ENCODE results near the gene NLN.

The NLN gene

GRCh38 chr5:65811004-65811403 lies 89.0 kb downstream of the NLN start:
- ATAC-seq: no peak
- TF ChIP-seq PPARA (CRISPR knock-in tag; IDR thresholded peaks at IDR 0.05; ENCODE audit: borderline replicate concordance): no peak
- no peak for TF ChIP-seq ISL1 (CRISPR knock-in tag; IDR thresholded peaks at IDR 0.05)
- no peak for TF ChIP-seq ZC3H10 (CRISPR knock-in tag; IDR thresholded peaks at IDR 0.05)
- TF ChIP-seq CREB5 (CRISPR knock-in tag; IDR thresholded peaks at IDR 0.05; ENCODE audit: low read depth): no peak
- no peak for TF ChIP-seq RARB (CRISPR knock-in tag; IDR thresholded peaks at IDR 0.05)

DNA sequence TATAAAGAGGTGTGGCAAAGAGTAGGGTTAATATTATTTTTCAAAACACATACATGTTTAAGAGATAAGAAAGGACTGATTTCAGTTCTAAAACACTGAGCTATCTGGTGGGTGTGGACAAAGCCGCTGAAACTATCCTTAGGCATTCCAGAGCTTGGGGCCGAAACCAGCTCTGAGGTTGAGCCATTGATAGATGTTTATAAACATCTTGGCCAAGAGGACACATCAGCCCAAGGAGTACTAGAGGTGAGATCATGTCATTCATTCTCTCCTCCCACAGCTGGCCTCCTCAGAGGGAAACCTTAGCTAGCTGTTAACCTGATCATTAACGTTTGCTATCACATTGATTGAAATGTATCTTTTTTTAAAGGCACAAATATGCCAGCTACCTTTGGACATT lies 89.9 kb downstream of the NLN start:
- TF ChIP-seq ZFP3 (CRISPR knock-in tag; IDR thresholded peaks at IDR 0.05) (no peak), ZNF8 (CRISPR knock-in tag; IDR thresholded peaks at IDR 0.05) (no peak), SNAI2 (CRISPR knock-in tag; IDR thresholded peaks at IDR 0.05) (no peak), RARB (CRISPR knock-in tag; IDR thresholded peaks at IDR 0.05) (no peak), PPARA (CRISPR knock-in tag; IDR thresholded peaks at IDR 0.05; ENCODE audit: borderline replicate concordance) (no peak), BACH2 (CRISPR knock-in tag; IDR thresholded peaks at IDR 0.05; ENCODE audit: borderline replicate concordance) (no peak), ESRRG (CRISPR knock-in tag; IDR thresholded peaks at IDR 0.05) (no peak), GLIS3 (CRISPR knock-in tag; IDR thresholded peaks at IDR 0.05) (no peak), ZFP30 (CRISPR knock-in tag; IDR thresholded peaks at IDR 0.05) (no peak), ISL1 (CRISPR knock-in tag; IDR thresholded peaks at IDR 0.05) (no peak), TSHZ2 (CRISPR knock-in tag; IDR thresholded peaks at IDR 0.05) (no peak), ZNF565 (CRISPR knock-in tag; conservative IDR thresholded peaks at IDR 0.05; ENCODE audit: low read depth) (no peak), CSDC2 (CRISPR knock-in tag; IDR thresholded peaks at IDR 0.05) (no peak), ZC3H10 (CRISPR knock-in tag; IDR thresholded peaks at IDR 0.05) (no peak), ZNF70 (CRISPR knock-in tag; IDR thresholded peaks at IDR 0.05) (no peak), TCF4 (CRISPR knock-in tag; IDR thresholded peaks at IDR 0.05; ENCODE audit: borderline replicate concordance) (no peak)
- TF ChIP-seq, protein P1, sequence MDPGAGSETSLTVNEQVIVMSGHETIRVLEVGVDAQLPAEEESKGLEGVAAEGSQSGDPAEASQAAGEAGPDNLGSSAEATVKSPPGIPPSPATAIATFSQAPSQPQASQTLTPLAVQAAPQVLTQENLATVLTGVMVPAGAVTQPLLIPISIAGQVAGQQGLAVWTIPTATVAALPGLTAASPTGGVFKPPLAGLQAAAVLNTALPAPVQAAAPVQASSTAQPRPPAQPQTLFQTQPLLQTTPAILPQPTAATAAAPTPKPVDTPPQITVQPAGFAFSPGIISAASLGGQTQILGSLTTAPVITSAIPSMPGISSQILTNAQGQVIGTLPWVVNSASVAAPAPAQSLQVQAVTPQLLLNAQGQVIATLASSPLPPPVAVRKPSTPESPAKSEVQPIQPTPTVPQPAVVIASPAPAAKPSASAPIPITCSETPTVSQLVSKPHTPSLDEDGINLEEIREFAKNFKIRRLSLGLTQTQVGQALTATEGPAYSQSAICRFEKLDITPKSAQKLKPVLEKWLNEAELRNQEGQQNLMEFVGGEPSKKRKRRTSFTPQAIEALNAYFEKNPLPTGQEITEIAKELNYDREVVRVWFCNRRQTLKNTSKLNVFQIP (CRISPR knock-in tag; IDR thresholded peaks at IDR 0.05; ENCODE audit: borderline replicate concordance, low read depth): no peak
- TF ChIP-seq, protein P2, sequence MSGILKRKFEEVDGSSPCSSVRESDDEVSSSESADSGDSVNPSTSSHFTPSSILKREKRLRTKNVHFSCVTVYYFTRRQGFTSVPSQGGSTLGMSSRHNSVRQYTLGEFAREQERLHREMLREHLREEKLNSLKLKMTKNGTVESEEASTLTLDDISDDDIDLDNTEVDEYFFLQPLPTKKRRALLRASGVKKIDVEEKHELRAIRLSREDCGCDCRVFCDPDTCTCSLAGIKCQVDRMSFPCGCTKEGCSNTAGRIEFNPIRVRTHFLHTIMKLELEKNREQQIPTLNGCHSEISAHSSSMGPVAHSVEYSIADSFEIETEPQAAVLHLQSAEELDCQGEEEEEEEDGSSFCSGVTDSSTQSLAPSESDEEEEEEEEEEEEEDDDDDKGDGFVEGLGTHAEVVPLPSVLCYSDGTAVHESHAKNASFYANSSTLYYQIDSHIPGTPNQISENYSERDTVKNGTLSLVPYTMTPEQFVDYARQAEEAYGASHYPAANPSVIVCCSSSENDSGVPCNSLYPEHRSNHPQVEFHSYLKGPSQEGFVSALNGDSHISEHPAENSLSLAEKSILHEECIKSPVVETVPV (CRISPR knock-in tag; IDR thresholded peaks at IDR 0.05): no peak

GRCh38 chr5:65812648-65813047 lies 90.6 kb downstream of the NLN start:
- no peak for ATAC-seq

More for the DNA sequence above, 89.9 kb downstream of the NLN start:
- no peak for ATAC-seq

More at GRCh38 chr5:65812648-65813047, 90.6 kb downstream of the NLN start:
- no peak for TF ChIP-seq ZFP30 (CRISPR knock-in tag; IDR thresholded peaks at IDR 0.05)
- TF ChIP-seq, protein P3, sequence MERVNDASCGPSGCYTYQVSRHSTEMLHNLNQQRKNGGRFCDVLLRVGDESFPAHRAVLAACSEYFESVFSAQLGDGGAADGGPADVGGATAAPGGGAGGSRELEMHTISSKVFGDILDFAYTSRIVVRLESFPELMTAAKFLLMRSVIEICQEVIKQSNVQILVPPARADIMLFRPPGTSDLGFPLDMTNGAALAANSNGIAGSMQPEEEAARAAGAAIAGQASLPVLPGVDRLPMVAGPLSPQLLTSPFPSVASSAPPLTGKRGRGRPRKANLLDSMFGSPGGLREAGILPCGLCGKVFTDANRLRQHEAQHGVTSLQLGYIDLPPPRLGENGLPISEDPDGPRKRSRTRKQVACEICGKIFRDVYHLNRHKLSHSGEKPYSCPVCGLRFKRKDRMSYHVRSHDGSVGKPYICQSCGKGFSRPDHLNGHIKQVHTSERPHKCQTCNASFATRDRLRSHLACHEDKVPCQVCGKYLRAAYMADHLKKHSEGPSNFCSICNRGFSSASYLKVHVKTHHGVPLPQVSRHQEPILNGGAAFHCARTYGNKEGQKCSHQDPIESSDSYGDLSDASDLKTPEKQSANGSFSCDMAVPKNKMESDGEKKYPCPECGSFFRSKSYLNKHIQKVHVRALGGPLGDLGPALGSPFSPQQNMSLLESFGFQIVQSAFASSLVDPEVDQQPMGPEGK (CRISPR knock-in tag; IDR thresholded peaks at IDR 0.05; ENCODE audit: borderline replicate concordance): no peak
- no peak for TF ChIP-seq OSR1 (CRISPR knock-in tag; IDR thresholded peaks at IDR 0.05)
- no peak for TF ChIP-seq ZNF565 (CRISPR knock-in tag; conservative IDR thresholded peaks at IDR 0.05; ENCODE audit: low read depth)
- TF ChIP-seq ZFP3 (CRISPR knock-in tag; IDR thresholded peaks at IDR 0.05): no peak
